H1 (cell line): Measurements from ENCODE around the gene SCN2B. TPM values are rescaled to one million over a fixed set of nuclear protein-coding genes. Genes with fewer than 3 reads are reported as not detected.

Source experiments
- CBX5 ChIP-seq: fragments of 300-800, 300-1000 bp; sonication (generic); IDR thresholded peaks from 2 replicates; pipeline ENCODE4 v1.7.1; 2016; ENCODE audit warnings: antibody characterized with exemption, low read length, low read depth
- POLR2AphosphoS5 ChIP-seq: IDR thresholded peaks from 2 replicates; pipeline ENCODE4 v1.6.1; 2011; ENCODE audit warnings: low read depth, low read length
- RAD21 ChIP-seq, 2 experiments: IDR thresholded peaks in 1 of 2; conservative IDR thresholded peaks in 1 of 2; 2 replicates each; pipeline ENCODE4 v1.6.1; 2011; ENCODE audit warnings: low read depth in 2 of 2, low read length in 2 of 2, improper control_type of control experiment in 1 of 2, inconsistent platforms in 1 of 2, mild to moderate bottlenecking in 1 of 2, moderate library complexity in 1 of 2
- TEAD4 ChIP-seq: IDR thresholded peaks from 2 replicates; pipeline ENCODE4 v1.6.1; 2012; ENCODE audit warnings: low read depth, low read length, inconsistent platforms, mixed read lengths
- polyA plus RNA-seq, 7 experiments: library from polyadenylated mRNA; depleted of rRNA in 3 of 7; stranded (reverse) in 5 of 7; unstranded in 2 of 7; fragments of >200 nt in 5 of 7; fragments of 200-250 nt in 2 of 7; gene quantifications; 1 replicate in 5 of 7; 2 replicates in 1 of 7; 4 replicates in 1 of 7; pipeline versions ENCODE4 v1.2.1 to v1.2.3, GENCODE V29; 2011 to 2013; ENCODE audit warnings: missing spikeins in 2 of 7, mixed read lengths in 2 of 7
- total RNA-seq: library from RNA; stranded (reverse); fragmentation: NEBNext Ultra II Directional; extraction: Animal tissue kit (Norgen Biotek cat#: 25700); gene quantifications from 2 replicates; pipeline ENCODE4 v1.2.1, GENCODE V29; 2021

SCN2B gene
- total and polyA plus RNA-seq, 2 of the 8 experiments (the other 6 are each of a cell fraction or from before 2014, with no cell fraction given), result 0.14 to 0.24 TPM

- TF ChIP-seq RAD21 (IDR thresholded peaks at IDR 0.05 in 1 of 2, conservative IDR thresholded peaks at IDR 0.05 in 1 of 2; ENCODE audit: low read depth in 2 of 2, low read length in 2 of 2) (no peak), TEAD4 (no peak), POLR2AphosphoS5 (no peak), CBX5 (no peak)
Observed at GRCh38 chr11:118205606-118206378, 29.4 kb upstream of the SCN2B start (continued).
